Motor neuron (in vitro differentiated cells): ENCODE measurements around the gene VPS18. TPM values are rescaled to one million over a fixed set of nuclear protein-coding genes. Genes with fewer than 3 reads are reported as not detected.

ENCODE experiments used
- ATAC-seq, 8 experiments: fragments of 200-7000 bp; cut with Tn5 transposase; replicated peaks in 6 of 8; 2 replicates each; pipeline ENCODE4 v1.8.0; 2021; ENCODE audit warnings: mild to moderate bottlenecking in 8 of 8, moderate library complexity in 8 of 8
- H3K27ac ChIP-seq, 2 donors: fragments of 250-450 bp; sonication (Bioruptor Pico); 2 replicates each; pipeline ENCODE4 v1.9.0; 2021; ENCODE audit warnings: antibody characterized with exemption in 2 of 2, mild to moderate bottlenecking in 2 of 2, moderate library complexity in 1 of 2
- H3K4me1 ChIP-seq, 2 donors: fragments of 250-450 bp; sonication (Bioruptor Pico); replicated peaks in 1 of 2; 2 replicates each; pipeline ENCODE4 v1.6.1; 2021; ENCODE audit warnings: antibody characterized with exemption in 2 of 2, mild to moderate bottlenecking in 2 of 2, moderate library complexity in 1 of 2
- H3K4me3 ChIP-seq, 5 donors: fragments of 250-450 bp; sonication (Bioruptor Pico); 2 replicates each; pipeline ENCODE4 v1.9.0; 2021; ENCODE audit warnings: antibody characterized with exemption in 5 of 5, mild to moderate bottlenecking in 5 of 5, moderate library complexity in 4 of 5
- WGBS, 10 experiments: fragments of 450-650 bp; shearing (Covaris generic); methylation state at CpG; one replicate each; pipeline ENCODE4 v1.0.0; 2022; 5-methylcytosine and 5-hydroxymethylcytosine counted together
- in situ Hi-C, 9 experiments: fragments of 400-800 bp; cut with MboI; loops; one replicate each; pipeline ENCODE4 v1.15.0; 2021; ENCODE audit warnings: low sequenced_read_pairs in 9 of 9, low pct_unique_long_range_greater_than_20kb in 2 of 9; ENCODE audit not compliant: unreplicated experiment in 9 of 9
- total RNA-seq, 8 experiments: library from RNA; unstranded; fragments of 300-600 nt; gene quantifications; 2 replicates each; pipeline versions ENCODE4 v1.2.3 to v1.2.4, GENCODE V29; 2022

Gene VPS18
- total RNA-seq, 8 experiments from 2014 or later, result 12.9 to 24.9 (median 19.3) TPM

- ATAC-seq, result peak in 6 of 8 experiments; percentile 8 to 78 (median 72)
- Histone ChIP-seq H3K27ac (peak overlapping the region in 1 of 2 donors; percentile 8), H3K4me1 (peaks cover 26 to 28% of the 10 kb centered on the region in 2 donors), H3K4me3 (no peak overlapping the region)
- WGBS, 10 experiments, result 20 to 83% (median 60%) methylated on average over 1 to 2 of the region's 7 CpGs; no CpG with 5 or more reads in 6 of the 10 experiments
- in situ Hi-C loops, result loop anchor here in 1 of 9 experiments (25.0 kb wide), 1 partner anchor 101 kb away; no protein-coding TSS in a partner anchor
Observed at GRCh38 chr15:40911141-40911540, 16.9 kb downstream of the VPS18 start.

- Histone ChIP-seq H3K27ac (peak overlapping the region in 1 of 2 donors; percentile 8), H3K4me3 (no peak overlapping the region), H3K4me1 (peaks cover 21 to 24% of the 10 kb centered on the region in 2 donors)
- in situ Hi-C loops, result loop anchor here in 1 of 9 experiments (25.0 kb wide), 1 partner anchor 101 kb away; no protein-coding TSS in a partner anchor
- ATAC-seq, result no peak
- WGBS, 10 experiments, result 100% methylated on average over 1 of the region's 2 CpGs; no CpG with 5 or more reads in 8 of the 10 experiments
Observed at GRCh38 chr15:40911693-40912092, 17.4 kb downstream of the VPS18 start.

- peaks cover 18 to 19% of the 10 kb centered on the region in 2 donors for H3K4me1 ChIP-seq
- in situ Hi-C loops, result loop anchor here in 1 of 9 experiments (25.0 kb wide), 1 partner anchor 100 kb away; no protein-coding TSS in a partner anchor
- no peak for ATAC-seq
- H3K27ac ChIP-seq, result no peak overlapping the region
- H3K4me3 ChIP-seq, result no peak overlapping the region
- 77 to 100% (median 92%) methylated on average over 1 to 2 of the region's 6 CpGs; no CpG with 5 or more reads in 4 of the 10 experiments for WGBS, 10 experiments
Observed at GRCh38 chr15:40912478-40912877, 18.2 kb downstream of the VPS18 start.

GRCh38 chr15:40914013-40914412, 19.8 kb downstream of the VPS18 start:
- in situ Hi-C loops, result loop anchor here in 1 of 9 experiments (25.0 kb wide), 1 partner anchor 98 kb away; no protein-coding TSS in a partner anchor
- Histone ChIP-seq H3K27ac (no peak overlapping the region), H3K4me1 (peaks cover 29% of the 10 kb centered on the region in 2 donors), H3K4me3 (no peak overlapping the region)
- no peak for ATAC-seq
- WGBS, 10 experiments, result 83 to 100% (median 95%) methylated on average over 3 to 4 of the region's 12 CpGs; no CpG with 5 or more reads in 7 of the 10 experiments

- ATAC-seq, result no peak
- Histone ChIP-seq H3K4me1 (peaks cover 33 to 34% of the 10 kb centered on the region in 2 donors), H3K27ac (no peak overlapping the region), H3K4me3 (no peak overlapping the region)
- in situ Hi-C loops, result loop anchor here in 1 of 9 experiments (25.0 kb wide), 1 partner anchor 98 kb away; no protein-coding TSS in a partner anchor
- 80 to 100% (median 100%) methylated on average over 1 of the region's 8 CpGs; no CpG with 5 or more reads in 7 of the 10 experiments for WGBS, 10 experiments
Observed at GRCh38 chr15:40914486-40914885, 20.2 kb downstream of the VPS18 start.

GRCh38 chr15:40915116-40915661, 20.9 kb downstream of the VPS18 start:
- 46 to 88% (median 60%) methylated on average over 1 to 4 of the region's 12 CpGs; no CpG with 5 or more reads in 3 of the 10 experiments for WGBS, 10 experiments
- H3K4me1 ChIP-seq, result peaks cover 30 to 33% of the 10 kb centered on the region in 2 donors
- ATAC-seq, result no peak
- in situ Hi-C loops, result loop anchor here in 1 of 9 experiments (25.0 kb wide), 1 partner anchor 97 kb away; no protein-coding TSS in a partner anchor
- H3K27ac ChIP-seq, result no peak overlapping the region
- H3K4me3 ChIP-seq, result no peak overlapping the region

GRCh38 chr15:40915679-40916078, 21.4 kb downstream of the VPS18 start:
- WGBS, 10 experiments, result 100% methylated on average over 1 of the region's 6 CpGs; no CpG with 5 or more reads in 8 of the 10 experiments
- in situ Hi-C loops, result loop anchor here in 1 of 9 experiments (25.0 kb wide), 1 partner anchor 97 kb away; no protein-coding TSS in a partner anchor
- no peak overlapping the region for H3K27ac ChIP-seq
- no peak for ATAC-seq
- no peak overlapping the region for H3K4me3 ChIP-seq
- peaks cover 25 to 28% of the 10 kb centered on the region in 2 donors for H3K4me1 ChIP-seq

- 50 to 79% methylated on average over 2 to 4 of the region's 11 CpGs; no CpG with 5 or more reads in 8 of the 10 experiments for WGBS, 10 experiments
- Histone ChIP-seq H3K27ac (no peak overlapping the region), H3K4me3 (no peak overlapping the region), H3K4me1 (peaks cover 15 to 19% of the 10 kb centered on the region in 2 donors)
- ATAC-seq, result no peak
- in situ Hi-C loops, result loop anchor here in 1 of 9 experiments (25.0 kb wide), 1 partner anchor 95 kb away; no protein-coding TSS in a partner anchor
Observed at GRCh38 chr15:40917585-40917984, 23.3 kb downstream of the VPS18 start.

GRCh38 chr15:40918146-40918798, 24.0 kb downstream of the VPS18 start:
- H3K4me3 ChIP-seq, result no peak overlapping the region
- ATAC-seq, result peak in 5 of 8 experiments; percentile 61 to 76 (median 70)
- no peak overlapping the region for H3K27ac ChIP-seq
- peaks cover 15 to 24% of the 10 kb centered on the region in 2 donors for H3K4me1 ChIP-seq
- WGBS, 10 experiments, result 67 to 91% (median 74%) methylated on average over 4 to 6 of the region's 15 CpGs; no CpG with 5 or more reads in 6 of the 10 experiments
- in situ Hi-C loops, result loop anchor here in 1 of 9 experiments (25.0 kb wide), 1 partner anchor 94 kb away; no protein-coding TSS in a partner anchor

GRCh38 chr15:40918799-40919392, 24.6 kb downstream of the VPS18 start:
- Histone ChIP-seq H3K27ac (no peak overlapping the region), H3K4me3 (no peak overlapping the region), H3K4me1 (peaks cover 15 to 24% of the 10 kb centered on the region in 2 donors)
- in situ Hi-C loops, result loop anchor here in 1 of 9 experiments (25.0 kb wide), 1 partner anchor 93 kb away; no protein-coding TSS in a partner anchor
- WGBS, 10 experiments, result 33 to 65% (median 56%) methylated on average over 1 to 6 of the region's 19 CpGs; no CpG with 5 or more reads in 6 of the 10 experiments
- peak in 5 of 8 experiments; percentile 68 to 74 (median 72) for ATAC-seq

GRCh38 chr15:40921949-40922607, 27.8 kb downstream of the VPS18 start:
- no peak for ATAC-seq
- Histone ChIP-seq H3K4me3 (no peak overlapping the region), H3K27ac (no peak overlapping the region), H3K4me1 (peaks cover 34 to 42% of the 10 kb centered on the region in 2 donors)
- in situ Hi-C loops, result loop anchor here in 1 of 9 experiments (25.0 kb wide), 1 partner anchor 90 kb away; no protein-coding TSS in a partner anchor
- 39 to 78% (median 60%) methylated on average over 2 to 5 of the region's 5 CpGs; no CpG with 5 or more reads in 5 of the 10 experiments for WGBS, 10 experiments

- Histone ChIP-seq H3K4me3 (no peak overlapping the region), H3K4me1 (peaks cover 39 to 45% of the 10 kb centered on the region in 2 donors), H3K27ac (no peak overlapping the region)
- 60 to 72% (median 62%) methylated on average over 6 to 10 of the region's 10 CpGs; no CpG with 5 or more reads in 7 of the 10 experiments for WGBS, 10 experiments
- in situ Hi-C loops, result loop anchor here in 1 of 9 experiments (25.0 kb wide), 1 partner anchor 90 kb away; no protein-coding TSS in a partner anchor
- ATAC-seq, result no peak
Observed at GRCh38 chr15:40922608-40923005, 28.4 kb downstream of the VPS18 start.
